ENCODE data around the gene SPDYE6. TPM values are rescaled to one million over a fixed set of nuclear protein-coding genes. Genes with fewer than 3 reads are reported as not detected.
A peak's percentile ranks its signal among the peaks of the same experiment; 100 is the strongest.
"Not testable (repeated sequence)": the region's sequence is repeated elsewhere in the genome, so short reads cannot be mapped to it uniquely, and the experiment has no call there.

The SPDYE6 gene
- total RNA-seq, 1 experiment from 2014 or later = not detected

GRCh38 chr7:102318482-102318971 is 37.7 kb downstream of the SPDYE6 start:
- peak; percentile 44 for DNase-seq (ENCODE audit: low spot score)

- DNase-seq (ENCODE audit: low spot score) = no peak
These were observed 38.8 kb downstream of the SPDYE6 start for GRCh38 chr7:102317231-102318059.

- DNase-seq (ENCODE audit: low spot score) = no peak
These were observed 42.1 kb downstream of the SPDYE6 start for GRCh38 chr7:102313997-102314780.

- no peak for DNase-seq (ENCODE audit: low spot score)
These were observed 43.9 kb downstream of the SPDYE6 start for GRCh38 chr7:102312317-102312716.

GRCh38 chr7:102310414-102310815 is 45.8 kb downstream of the SPDYE6 start:
- no peak for DNase-seq (ENCODE audit: low spot score)

- peak; percentile 94 for DNase-seq (ENCODE audit: low spot score)
These were observed 49.1 kb downstream of the SPDYE6 start for GRCh38 chr7:102306916-102307677.

- DNase-seq (ENCODE audit: low spot score) = no peak
These were observed 50.6 kb downstream of the SPDYE6 start for GRCh38 chr7:102305414-102306268.

GRCh38 chr7:102304668-102305067 is 51.6 kb downstream of the SPDYE6 start:
- DNase-seq (ENCODE audit: low spot score) = no peak

- DNase-seq (ENCODE audit: low spot score) = no peak
These were observed 52.4 kb downstream of the SPDYE6 start for GRCh38 chr7:102303669-102304422.

GRCh38 chr7:102302025-102302424 is 54.2 kb downstream of the SPDYE6 start:
- no peak for DNase-seq (ENCODE audit: low spot score)

GRCh38 chr7:102301367-102301766 is 54.9 kb downstream of the SPDYE6 start:
- DNase-seq (ENCODE audit: low spot score) = not testable (repeated sequence)

GRCh38 chr7:102300643-102301221 is 55.5 kb downstream of the SPDYE6 start:
- no peak for DNase-seq (ENCODE audit: low spot score)

- DNase-seq (ENCODE audit: low spot score) = no peak
These were observed 58.6 kb downstream of the SPDYE6 start for GRCh38 chr7:102297487-102298218.

GRCh38 chr7:102296514-102296913 is 59.7 kb downstream of the SPDYE6 start:
- no peak for DNase-seq (ENCODE audit: low spot score)

- DNase-seq (ENCODE audit: low spot score) = no peak
These were observed 60.1 kb downstream of the SPDYE6 start for GRCh38 chr7:102296179-102296438.

Measured in H4 (cell line).